Skin epidermis (tissue), 12 donors: Measurements from ENCODE around the gene RTP5.
A peak's percentile ranks its signal among the peaks of the same experiment; 100 is the strongest.

ENCODE experiments used
- H3K27ac ChIP-seq, 21 experiments: fragments of 200-600 bp; sonication (generic) in 11 of 21; one replicate each; pipeline ENCODE4 v1.5.0; 2020; ENCODE audit warnings: mild to moderate bottlenecking in 3 of 21, inconsistent platforms in 2 of 21, moderate library complexity in 2 of 21
- H3K4me3 ChIP-seq, 7 experiments: fragments of 200-600 bp; sonication (generic) in 2 of 7; one replicate each; pipeline ENCODE4 v1.5.0; 2020; ENCODE audit warnings: inconsistent platforms in 2 of 7, mild to moderate bottlenecking in 2 of 7, moderate library complexity in 1 of 7

Gene RTP5

GRCh38 chr2:241894681-241895426 lies 25.3 kb downstream of the RTP5 start:
- H3K4me3 ChIP-seq = no peak overlapping the region
- peak overlapping the region in 6 of 21 experiments; percentile 11 to 78 (median 66) for H3K27ac ChIP-seq

- H3K4me3 ChIP-seq = no peak overlapping the region
- peak overlapping the region in 9 of 21 experiments; percentile 4 to 78 (median 61) for H3K27ac ChIP-seq
Observed at GRCh38 chr2:241895427-241895711, 25.8 kb downstream of the RTP5 start.

- Histone ChIP-seq H3K4me3 (no peak overlapping the region), H3K27ac (peak overlapping the region in 13 of 21 experiments; percentile 4 to 78 (median 57))
Observed at GRCh38 chr2:241895712-241896641, 26.4 kb downstream of the RTP5 start.

GRCh38 chr2:241896746-241897201 lies 27.2 kb downstream of the RTP5 start:
- no peak overlapping the region for H3K4me3 ChIP-seq
- H3K27ac ChIP-seq = no peak overlapping the region

GRCh38 chr2:241897231-241897916 lies 27.8 kb downstream of the RTP5 start:
- Histone ChIP-seq H3K27ac (no peak overlapping the region), H3K4me3 (no peak overlapping the region)

- H3K4me3 ChIP-seq = no peak overlapping the region
- no peak overlapping the region for H3K27ac ChIP-seq
Observed at GRCh38 chr2:241898463-241899270, 29.1 kb downstream of the RTP5 start.

- Histone ChIP-seq H3K4me3 (no peak overlapping the region), H3K27ac (peak overlapping the region in 9 of 21 experiments; percentile 9 to 68 (median 43))
Observed at GRCh38 chr2:241900251-241901017, 30.9 kb downstream of the RTP5 start.

- Histone ChIP-seq H3K27ac (peak overlapping the region in 9 of 21 experiments; percentile 0 to 68 (median 49)), H3K4me3 (peak overlapping the region in 1 of 7 experiments; percentile 21)
Observed at GRCh38 chr2:241901018-241901380, 31.5 kb downstream of the RTP5 start.

GRCh38 chr2:241901500-241902351 lies 32.2 kb downstream of the RTP5 start:
- H3K27ac ChIP-seq = peak overlapping the region in 9 of 21 experiments; percentile 0 to 66 (median 43)
- H3K4me3 ChIP-seq = peak overlapping the region in 6 of 7 experiments; percentile 1 to 26 (median 13)

GRCh38 chr2:241902357-241902991 lies 32.9 kb downstream of the RTP5 start:
- Histone ChIP-seq H3K27ac (peak overlapping the region in 2 of 21 experiments; percentile 5 to 34), H3K4me3 (peak overlapping the region in 3 of 7 experiments; percentile 12 to 26 (median 21))

GRCh38 chr2:241903121-241904010 lies 33.8 kb downstream of the RTP5 start:
- Histone ChIP-seq H3K27ac (no peak overlapping the region), H3K4me3 (no peak overlapping the region)

GRCh38 chr2:241904011-241904718 lies 34.6 kb downstream of the RTP5 start:
- H3K27ac ChIP-seq = no peak overlapping the region

GRCh38 chr2:241904791-241905710 lies 35.5 kb downstream of the RTP5 start:
- H3K27ac ChIP-seq = no peak overlapping the region

More at GRCh38 chr2:241904011-241904718, 34.6 kb downstream of the RTP5 start:
- no peak overlapping the region for H3K4me3 ChIP-seq

GRCh38 chr2:241905716-241906377 lies 36.3 kb downstream of the RTP5 start:
- Histone ChIP-seq H3K27ac (no peak overlapping the region), H3K4me3 (no peak overlapping the region)

More at GRCh38 chr2:241904791-241905710, 35.5 kb downstream of the RTP5 start:
- no peak overlapping the region for H3K4me3 ChIP-seq
